HG03196 (cell line): ENCODE results near the gene NAP1L1.

ENCODE experiments used
- ATAC-seq: cut with Tn5 transposase; IDR thresholded peaks from one replicate; pipeline ENCODE4 v1.9.1; 2021; ENCODE audit not compliant: unreplicated experiment

Gene NAP1L1

GRCh38 chr12:76023069-76023690 is 61.3 kb downstream of the NAP1L1 start:
- no peak for ATAC-seq

- no peak for ATAC-seq
These were observed 62.0 kb downstream of the NAP1L1 start for GRCh38 chr12:76022506-76022905.

DNA sequence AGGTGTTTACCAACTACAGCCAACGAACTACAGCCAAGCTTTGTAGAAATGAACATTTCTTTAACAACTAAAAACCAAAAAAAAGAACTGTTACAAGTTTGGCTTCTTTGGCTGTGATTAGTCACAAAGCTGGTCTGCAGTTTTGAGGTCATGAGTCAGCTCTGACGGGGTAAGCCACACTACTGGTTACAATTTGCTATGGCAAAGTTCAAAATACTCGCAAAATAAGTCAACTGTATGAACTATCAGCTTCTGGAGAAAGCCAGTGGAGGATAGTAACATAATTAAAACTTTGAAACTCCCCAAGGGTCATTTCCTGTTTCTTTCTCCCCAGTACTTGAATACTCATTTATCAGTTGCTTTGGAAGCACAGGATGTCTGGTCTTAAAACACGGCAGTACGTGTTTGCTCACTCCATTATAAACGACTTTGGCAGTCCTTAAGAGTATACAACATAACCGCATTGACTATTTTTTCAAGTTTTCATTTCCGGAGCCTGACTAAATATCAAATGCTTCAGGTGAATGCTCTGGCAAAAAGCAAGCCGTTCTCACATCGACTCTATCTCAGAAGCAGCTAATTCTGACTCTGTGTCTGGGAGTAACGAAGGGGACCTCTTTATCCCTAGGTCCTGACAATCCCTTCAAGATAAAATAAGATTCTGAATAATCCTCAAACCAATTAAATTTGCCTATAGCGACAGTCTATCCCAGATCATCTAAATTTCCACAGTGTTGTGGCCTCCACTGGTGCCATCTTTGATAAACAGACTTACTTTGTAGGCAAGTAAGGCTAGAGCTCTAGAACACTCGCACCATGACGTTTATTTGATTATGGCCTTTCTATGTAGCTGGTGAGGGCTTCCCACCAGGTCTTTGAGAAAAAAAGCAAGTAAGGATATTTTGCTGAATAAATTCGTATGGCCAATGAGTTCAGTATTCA is 63.5 kb downstream of the NAP1L1 start:
- peak; percentile 46 for ATAC-seq

DNA sequence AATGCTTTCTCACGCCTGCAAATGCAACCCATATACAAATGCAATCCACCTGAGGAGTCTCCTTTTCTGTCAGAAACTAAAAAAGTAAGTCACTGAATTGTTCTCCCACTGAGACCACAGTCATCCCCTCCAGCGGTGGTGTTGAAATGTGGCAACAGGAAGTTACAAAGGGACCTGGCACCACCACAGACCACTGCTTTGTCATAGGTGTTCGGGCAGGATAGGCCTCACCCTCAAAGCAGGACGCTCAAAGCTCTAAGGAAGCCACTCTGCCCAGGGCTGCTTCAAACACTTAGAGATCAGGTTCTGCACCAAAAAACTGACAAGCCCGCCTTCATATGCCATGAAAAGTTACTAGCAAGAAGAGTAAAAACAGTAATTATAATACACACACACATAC is 64.2 kb downstream of the NAP1L1 start:
- ATAC-seq, result peak; percentile 64

- ATAC-seq, result no peak
These were observed 65.8 kb downstream of the NAP1L1 start for GRCh38 chr12:76018672-76019071.

DNA sequence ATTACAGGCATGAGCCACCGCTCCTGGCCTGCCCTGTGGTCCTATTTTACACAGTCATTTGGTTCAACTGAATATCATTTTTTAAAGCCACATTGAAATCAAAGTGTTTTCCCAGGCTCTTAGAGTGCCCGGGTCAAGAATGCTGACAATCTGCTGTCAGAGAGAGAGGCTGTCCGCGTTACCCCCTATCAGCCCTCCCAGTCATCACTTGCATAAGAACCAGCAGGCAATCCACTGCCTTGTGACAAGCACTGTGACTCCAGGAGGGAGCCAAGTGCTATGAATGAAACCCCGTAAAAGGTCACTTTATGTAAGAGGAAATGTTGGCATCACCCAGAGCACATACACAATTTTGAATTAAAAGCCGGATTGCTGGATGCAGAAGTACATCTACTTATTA is 66.4 kb downstream of the NAP1L1 start:
- no peak for ATAC-seq

DNA sequence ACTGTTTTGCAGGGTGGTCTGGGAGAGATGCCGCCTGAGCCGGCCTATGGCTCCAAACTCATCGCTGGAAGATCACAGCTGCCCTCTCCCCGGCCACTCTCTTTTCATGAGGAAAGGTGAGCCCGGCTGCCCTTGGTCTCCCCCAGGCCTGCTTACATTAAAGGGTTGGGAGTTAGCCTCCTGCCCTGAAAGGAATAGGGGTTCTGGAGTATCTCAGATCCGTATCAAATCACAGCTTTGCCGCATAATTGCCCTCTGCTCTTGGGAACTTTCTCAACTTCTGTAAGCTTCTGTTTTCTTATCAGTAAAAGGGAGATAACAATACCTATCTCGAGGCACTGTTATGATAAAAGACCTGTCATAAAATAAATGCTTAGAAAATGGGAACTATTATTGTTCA is 70.5 kb downstream of the NAP1L1 start:
- ATAC-seq, result no peak

DNA sequence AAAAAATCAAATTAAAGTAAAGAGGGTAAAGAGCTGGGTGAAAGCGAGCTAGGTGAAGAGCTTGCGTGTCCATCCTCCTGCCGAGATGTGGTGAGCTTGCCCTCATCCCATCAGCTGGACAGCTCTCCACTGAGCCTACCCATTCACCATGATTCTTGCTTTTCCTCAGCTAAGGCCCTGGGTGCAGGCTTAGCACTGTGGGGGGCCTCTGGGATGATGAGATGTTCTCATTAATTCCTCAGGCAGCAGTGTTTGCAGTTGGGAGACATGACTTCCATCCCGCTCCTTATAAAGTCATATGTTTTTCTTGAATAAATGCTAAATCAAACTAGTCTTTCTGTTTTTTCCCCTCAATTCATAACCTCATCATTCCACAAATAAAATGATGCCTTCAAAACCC is 70.9 kb downstream of the NAP1L1 start:
- no peak for ATAC-seq

DNA sequence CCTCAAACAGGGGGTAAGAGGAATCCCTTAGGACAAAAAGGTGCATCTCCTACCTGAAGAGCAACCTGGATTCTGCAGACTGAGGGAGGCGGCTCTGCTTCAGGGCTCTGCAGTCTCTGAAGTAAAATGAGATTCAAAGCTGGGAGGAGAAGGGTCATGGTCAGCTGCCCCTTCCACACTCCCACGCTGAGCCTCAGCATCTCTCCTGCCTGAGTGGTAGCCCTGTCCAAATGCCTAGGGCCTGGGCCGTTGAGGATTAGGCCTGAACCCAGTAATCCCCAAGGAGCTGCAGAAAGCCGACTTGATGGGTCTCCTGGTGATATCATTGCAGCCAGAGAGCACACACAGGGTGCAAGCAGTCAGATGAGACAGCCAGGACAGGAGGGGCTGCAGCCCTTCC is 71.8 kb downstream of the NAP1L1 start:
- ATAC-seq, result no peak

GRCh38 chr12:76010732-76011458 is 73.6 kb downstream of the NAP1L1 start:
- ATAC-seq, result no peak

GRCh38 chr12:76008428-76008827 is 76.1 kb downstream of the NAP1L1 start:
- no peak for ATAC-seq

GRCh38 chr12:76007640-76008039 is 76.8 kb downstream of the NAP1L1 start:
- no peak for ATAC-seq

DNA sequence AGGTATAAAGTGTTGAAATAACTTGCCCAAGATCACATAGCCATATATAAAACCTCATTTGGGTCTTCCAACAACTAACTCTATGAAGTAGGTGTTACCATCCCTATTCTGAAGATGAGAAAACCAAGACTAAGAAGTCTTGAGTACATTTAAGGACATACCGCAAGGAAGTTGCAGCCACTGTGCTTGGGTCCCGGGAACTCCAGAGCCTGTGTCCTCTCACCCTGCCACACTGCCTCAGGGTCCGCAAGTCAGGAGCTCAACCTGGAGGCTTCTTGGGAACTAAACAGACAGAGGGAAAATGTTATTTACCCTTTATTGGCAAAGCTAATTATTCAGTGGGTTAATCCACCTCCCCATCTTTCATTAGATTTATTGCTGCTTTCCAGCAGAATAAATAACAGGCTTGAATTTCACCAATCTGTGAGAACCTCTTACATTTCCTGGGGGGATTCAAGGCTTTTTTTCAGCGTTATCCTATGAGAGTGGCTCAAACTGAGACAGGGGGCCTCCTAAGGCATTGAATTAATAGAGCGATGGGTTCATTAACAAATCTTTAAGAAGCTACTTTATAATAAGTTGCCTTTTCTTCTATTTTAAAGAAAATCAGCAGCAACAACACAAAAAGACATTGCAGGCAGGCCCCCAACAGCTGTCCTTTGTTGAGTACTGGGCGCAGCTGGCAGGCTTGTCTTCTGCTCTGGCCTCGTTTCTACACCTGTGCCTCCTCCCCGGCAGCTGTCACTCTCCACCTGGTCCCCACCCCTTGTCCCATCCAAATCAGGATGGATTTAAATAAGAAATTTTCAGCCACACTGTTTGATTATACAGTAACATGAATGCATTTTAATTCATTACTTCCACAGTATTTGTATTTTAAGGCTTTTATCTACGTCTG is 78.2 kb downstream of the NAP1L1 start:
- no peak for ATAC-seq

DNA sequence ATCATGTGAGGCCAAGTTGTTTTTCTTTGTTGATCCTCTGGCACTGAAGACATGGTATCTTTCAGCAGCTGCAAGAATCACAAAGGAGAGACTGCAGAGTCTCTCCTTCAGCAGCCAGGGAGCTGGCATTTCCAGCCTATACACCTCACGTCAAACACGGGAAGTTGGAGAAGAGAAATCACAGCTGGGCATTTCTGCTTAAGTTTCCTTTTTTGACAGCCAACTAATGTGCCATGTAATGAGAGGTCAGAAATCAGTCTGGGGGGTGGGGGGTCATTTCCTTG is 81.2 kb downstream of the NAP1L1 start:
- ATAC-seq, result no peak

GRCh38 chr12:76002598-76003354 is 81.7 kb downstream of the NAP1L1 start:
- ATAC-seq, result no peak

DNA sequence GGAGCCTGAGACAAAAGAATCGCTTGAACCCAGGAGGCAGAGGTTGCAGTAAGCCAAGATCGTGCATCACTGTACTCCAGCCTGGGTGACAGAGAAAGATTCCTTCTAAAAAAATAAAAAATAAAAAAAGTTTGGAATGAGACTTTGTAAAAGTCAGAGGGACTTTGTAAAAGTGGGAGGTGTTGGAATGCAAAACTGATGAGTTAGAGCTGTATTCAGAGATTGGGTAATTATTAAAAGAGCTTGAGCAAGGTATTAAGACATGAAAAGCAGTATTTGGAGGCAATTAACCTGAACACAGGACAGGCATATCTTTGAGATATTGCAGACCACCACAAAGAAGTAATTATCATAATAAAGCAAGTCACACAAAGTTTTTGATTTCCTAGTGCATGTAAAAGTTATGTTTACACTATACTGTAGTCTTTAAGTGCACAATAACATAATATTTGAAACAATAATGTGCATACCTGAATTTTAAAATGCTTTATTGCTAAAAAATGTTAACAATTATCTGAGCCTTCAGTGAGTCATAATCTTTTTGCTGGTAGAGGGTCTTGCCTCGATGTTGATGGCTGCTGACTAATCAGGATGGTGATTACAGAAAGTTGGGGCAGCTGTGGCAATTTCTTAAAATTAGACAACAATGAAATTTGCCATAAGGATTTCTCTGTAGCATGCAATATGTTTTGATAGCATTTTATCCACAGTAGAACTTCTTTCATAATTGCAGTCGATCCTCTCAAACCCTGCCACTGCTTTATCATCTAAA is 86.0 kb downstream of the NAP1L1 start:
- no peak for ATAC-seq

- no peak for ATAC-seq
These were observed 86.8 kb downstream of the NAP1L1 start for GRCh38 chr12:75997658-75998057.

GRCh38 chr12:75996861-75997447 is 87.5 kb downstream of the NAP1L1 start:
- no peak for ATAC-seq

- no peak for ATAC-seq
These were observed 88.8 kb downstream of the NAP1L1 start for GRCh38 chr12:75995691-75996090.
